Tibial nerve (tissue), 4 donors: ENCODE results near the gene DMAP1. TPM values are rescaled to one million over a fixed set of nuclear protein-coding genes. Genes with fewer than 3 reads are reported as not detected.

Experiments used
- DNase-seq, 2 donors: peaks; one replicate each; pipeline ENCODE4 v3.0.0-alpha.2; 2019; ENCODE audit warnings: low spot score in 2 of 2
- H3K27ac ChIP-seq, 4 donors: fragments of 200-600 bp; sonication (generic) in 3 of 4; one replicate each; pipeline ENCODE4 v1.5.1; 2017 to 2019; ENCODE audit warnings: mild to moderate bottlenecking in 1 of 4
- H3K27me3 ChIP-seq, 2 donors: fragments of 200-600 bp; sonication (generic) in 1 of 2; one replicate each; pipeline versions ENCODE4 v1.5.1 to v1.6.0; 2017 to 2019
- H3K36me3 ChIP-seq, 3 donors: fragments of 200-600 bp; sonication (generic); one replicate each; pipeline ENCODE4 v1.5.1; 2018 to 2019
- H3K4me1 ChIP-seq, 4 donors: fragments of 200-600 bp; sonication (generic) in 3 of 4; one replicate each; pipeline ENCODE4 v1.5.1; 2017 to 2019
- H3K4me3 ChIP-seq, 4 donors: fragments of 200-600 bp; sonication (generic) in 3 of 4; one replicate each; pipeline ENCODE4 v1.5.1; 2017 to 2019; ENCODE audit warnings: mild to moderate bottlenecking in 1 of 4, moderate library complexity in 1 of 4
- H3K9me3 ChIP-seq, 4 donors: fragments of 200-600 bp; sonication (generic) in 3 of 4; one replicate each; pipeline ENCODE4 v1.5.1; 2017 to 2019
- EP300 ChIP-seq, 2 donors: sonication (generic); formaldehyde crosslinking; IDR thresholded peaks; one replicate each; pipeline ENCODE4 v1.6.1; 2017; ENCODE audit warnings: antibody characterized with exemption in 2 of 2, mild to moderate bottlenecking in 1 of 2
- POLR2A ChIP-seq, 2 donors: fragments of 450-650 bp; IDR thresholded peaks; one replicate each; pipeline ENCODE4 v1.6.1; 2017; ENCODE audit warnings: antibody characterized with exemption in 2 of 2, mild to moderate bottlenecking in 2 of 2, moderate library complexity in 2 of 2
- WGBS, 2 donors: methylation state at CpG; one replicate each; pipeline ENCODE4 v1.1.5; 2018; 5-methylcytosine and 5-hydroxymethylcytosine counted together
- total RNA-seq, 4 donors: library from RNA; depleted of rRNA; stranded (reverse); fragments of >200 nt; gene quantifications; one replicate each; pipeline ENCODE4 v1.1.0, GENCODE V29; 2016
- TF ChIP-seq, protein P1 (sequence below), 5 experiments: fragments of 200-600 bp in 3 of 5; fragments of 450-650 bp in 2 of 5; sonication (generic) in 3 of 5; IDR thresholded peaks; one replicate each; pipeline ENCODE4 v1.5.1; 2016 to 2019; ENCODE audit warnings: antibody characterized with exemption in 5 of 5, mild to moderate bottlenecking in 3 of 5, moderate library complexity in 2 of 5

DMAP1 gene
- total RNA-seq, 4 donors from 2014 or later: 39.8 to 81.2 (median 67.0) TPM

DNA sequence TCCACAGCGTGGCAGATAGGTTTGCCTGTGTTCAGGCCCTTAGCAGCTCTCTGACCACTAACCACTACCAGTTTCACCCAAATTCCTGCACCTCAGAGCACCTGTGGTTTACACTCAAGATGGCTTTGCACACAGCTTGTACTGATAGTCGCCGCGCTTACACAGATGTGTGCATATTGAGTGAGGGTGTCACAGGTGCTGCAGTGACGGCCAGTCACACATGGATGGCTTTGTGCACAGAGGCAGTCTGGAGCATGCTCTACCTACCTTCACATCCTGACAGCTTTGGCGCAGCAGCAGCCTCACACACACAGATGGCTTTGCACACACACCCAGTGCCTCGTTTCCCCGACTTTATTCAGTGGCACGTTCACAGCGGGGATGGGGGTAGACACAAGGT lies 7.5 kb downstream of the DMAP1 start:
- WGBS, 2 donors: 86 to 88% methylated on average over 10 of the region's 10 CpGs
- no peaks in the 10 kb centered on the region for H3K27me3 ChIP-seq
- no peak overlapping the region for H3K4me3 ChIP-seq
- H3K27ac ChIP-seq: no peak overlapping the region
- peaks cover 0 to 9% (median 0%) of the 10 kb centered on the region in 4 donors for H3K4me1 ChIP-seq
- DNase-seq: no peak
- peaks cover 0 to 73% (median 5%) of the 10 kb centered on the region in 3 donors for H3K36me3 ChIP-seq
- no peak for TF ChIP-seq POLR2A (IDR thresholded peaks at IDR 0.05)
- TF ChIP-seq, protein P1, sequence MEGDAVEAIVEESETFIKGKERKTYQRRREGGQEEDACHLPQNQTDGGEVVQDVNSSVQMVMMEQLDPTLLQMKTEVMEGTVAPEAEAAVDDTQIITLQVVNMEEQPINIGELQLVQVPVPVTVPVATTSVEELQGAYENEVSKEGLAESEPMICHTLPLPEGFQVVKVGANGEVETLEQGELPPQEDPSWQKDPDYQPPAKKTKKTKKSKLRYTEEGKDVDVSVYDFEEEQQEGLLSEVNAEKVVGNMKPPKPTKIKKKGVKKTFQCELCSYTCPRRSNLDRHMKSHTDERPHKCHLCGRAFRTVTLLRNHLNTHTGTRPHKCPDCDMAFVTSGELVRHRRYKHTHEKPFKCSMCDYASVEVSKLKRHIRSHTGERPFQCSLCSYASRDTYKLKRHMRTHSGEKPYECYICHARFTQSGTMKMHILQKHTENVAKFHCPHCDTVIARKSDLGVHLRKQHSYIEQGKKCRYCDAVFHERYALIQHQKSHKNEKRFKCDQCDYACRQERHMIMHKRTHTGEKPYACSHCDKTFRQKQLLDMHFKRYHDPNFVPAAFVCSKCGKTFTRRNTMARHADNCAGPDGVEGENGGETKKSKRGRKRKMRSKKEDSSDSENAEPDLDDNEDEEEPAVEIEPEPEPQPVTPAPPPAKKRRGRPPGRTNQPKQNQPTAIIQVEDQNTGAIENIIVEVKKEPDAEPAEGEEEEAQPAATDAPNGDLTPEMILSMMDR (IDR thresholded peaks at IDR 0.05): no peak
- TF ChIP-seq EP300 (IDR thresholded peaks at IDR 0.05): no peak
- no peaks in the 10 kb centered on the region for H3K9me3 ChIP-seq

GRCh38 chr1:44221769-44222168 lies 8.5 kb downstream of the DMAP1 start:
- Histone ChIP-seq H3K27ac (no peak overlapping the region), H3K4me1 (peaks cover 0 to 9% (median 0%) of the 10 kb centered on the region in 4 donors), H3K27me3 (no peaks in the 10 kb centered on the region), H3K9me3 (no peaks in the 10 kb centered on the region), H3K4me3 (no peak overlapping the region), H3K36me3 (peaks cover 0 to 68% (median 5%) of the 10 kb centered on the region in 3 donors)
- TF ChIP-seq, protein P1 (IDR thresholded peaks at IDR 0.05): no peak
- TF ChIP-seq POLR2A (IDR thresholded peaks at IDR 0.05) (no peak), EP300 (IDR thresholded peaks at IDR 0.05) (no peak)
- WGBS, 2 donors: 89 to 90% methylated on average over 23 of the region's 23 CpGs
- DNase-seq: no peak

DNA sequence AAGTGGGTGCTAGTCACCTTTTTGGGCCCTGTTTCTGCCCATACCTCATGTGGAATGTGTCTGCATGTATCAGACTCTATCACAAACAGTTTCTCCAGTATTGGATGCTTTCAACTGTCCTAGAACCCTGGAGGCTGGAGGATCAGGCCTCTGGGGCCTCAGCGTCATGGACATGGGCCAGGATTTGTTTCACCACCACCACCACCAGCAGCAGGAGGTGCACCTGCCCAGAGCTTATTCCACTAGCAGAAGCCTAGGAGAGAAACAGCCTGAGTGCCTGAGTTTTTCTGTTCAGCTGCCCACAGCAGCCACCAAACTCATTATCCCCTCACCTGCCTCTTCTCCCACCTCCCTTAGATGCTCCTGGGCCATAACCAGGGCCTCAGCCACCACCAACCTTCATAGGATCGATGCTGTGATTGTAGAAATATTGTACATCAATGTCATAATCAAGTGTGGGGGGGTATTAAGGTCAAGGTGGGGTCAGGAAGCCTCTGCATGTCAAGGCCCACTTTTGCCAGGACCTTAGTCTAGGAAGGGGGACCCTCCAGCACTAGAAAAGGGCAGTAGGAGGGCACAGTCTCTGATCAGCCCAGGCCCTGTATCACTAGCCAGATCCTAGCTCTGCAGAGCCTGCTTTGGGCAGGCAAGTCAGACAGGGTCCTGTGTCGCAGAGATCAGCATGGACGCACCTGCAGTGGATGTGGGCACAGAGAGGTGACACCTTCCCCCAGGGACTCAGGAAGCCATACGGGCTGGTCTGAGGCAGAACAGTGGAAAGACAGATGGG lies 9.3 kb downstream of the DMAP1 start:
- TF ChIP-seq, protein P1 (IDR thresholded peaks at IDR 0.05): no peak
- no peak for TF ChIP-seq POLR2A (IDR thresholded peaks at IDR 0.05)
- no peak for TF ChIP-seq EP300 (IDR thresholded peaks at IDR 0.05)
- no peak overlapping the region for H3K27ac ChIP-seq
- peaks cover 0 to 65% (median 5%) of the 10 kb centered on the region in 3 donors for H3K36me3 ChIP-seq
- H3K9me3 ChIP-seq: no peaks in the 10 kb centered on the region
- peaks cover 0 to 1% (median 0%) of the 10 kb centered on the region in 4 donors for H3K4me1 ChIP-seq
- H3K27me3 ChIP-seq: no peaks in the 10 kb centered on the region
- DNase-seq: no peak
- no peak overlapping the region for H3K4me3 ChIP-seq
- WGBS, 2 donors: 77 to 79% methylated on average over 5 of the region's 5 CpGs

- Histone ChIP-seq H3K27ac (no peak overlapping the region), H3K4me3 (no peak overlapping the region), H3K27me3 (no peaks in the 10 kb centered on the region), H3K36me3 (peaks cover 0 to 59% (median 5%) of the 10 kb centered on the region in 3 donors), H3K4me1 (no peaks in the 10 kb centered on the region), H3K9me3 (no peaks in the 10 kb centered on the region)
- WGBS, 2 donors: 74 to 78% methylated on average over 11 of the region's 11 CpGs
- TF ChIP-seq, protein P1 (IDR thresholded peaks at IDR 0.05): no peak
- TF ChIP-seq EP300 (IDR thresholded peaks at IDR 0.05) (no peak), POLR2A (IDR thresholded peaks at IDR 0.05) (no peak)
- DNase-seq: no peak
Observed at GRCh38 chr1:44223187-44223610, 9.9 kb downstream of the DMAP1 start.

DNA sequence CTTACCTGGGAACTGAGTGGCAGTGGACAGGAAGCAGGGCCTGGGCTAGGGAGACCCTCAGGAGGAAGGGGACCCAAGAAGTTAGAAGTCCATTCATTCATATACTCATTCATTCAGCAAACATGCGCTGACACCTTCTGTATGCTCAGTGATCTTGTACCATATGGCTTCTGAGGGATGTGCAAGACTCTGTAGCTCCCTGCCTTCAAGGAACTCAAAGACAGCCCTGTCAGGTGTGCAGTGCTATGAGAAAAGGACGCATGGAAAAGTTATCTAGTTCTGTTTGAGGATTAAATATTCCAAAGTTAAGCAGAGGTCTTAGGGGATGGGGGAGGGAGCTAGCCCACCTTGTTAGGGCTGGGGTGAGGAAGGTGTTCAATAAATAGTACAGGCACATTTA lies 12.5 kb downstream of the DMAP1 start:
- H3K36me3 ChIP-seq: peaks cover 0 to 45% (median 0%) of the 10 kb centered on the region in 3 donors
- no peak for DNase-seq
- TF ChIP-seq, protein P1 (IDR thresholded peaks at IDR 0.05): no peak
- TF ChIP-seq POLR2A (IDR thresholded peaks at IDR 0.05): no peak
- no peak for TF ChIP-seq EP300 (IDR thresholded peaks at IDR 0.05)
- H3K27ac ChIP-seq: no peak overlapping the region
- WGBS, 2 donors: 96 to 97% methylated on average over 2 of the region's 2 CpGs
- H3K9me3 ChIP-seq: no peaks in the 10 kb centered on the region
- H3K4me3 ChIP-seq: no peak overlapping the region
- no peaks in the 10 kb centered on the region for H3K27me3 ChIP-seq
- no peaks in the 10 kb centered on the region for H3K4me1 ChIP-seq
